H9 (cell line): ENCODE data around the gene CAMTA1. TPM values are rescaled to one million over a fixed set of nuclear protein-coding genes. Genes with fewer than 3 reads are reported as not detected.

Source experiments
- DNase-seq: peaks from one replicate; pipeline ENCODE4 v3.0.0-alpha.2; 2017
- H2AFZ ChIP-seq: one replicate; pipeline ENCODE4 v1.6.1; 2013; ENCODE audit warnings: mild to moderate bottlenecking, low read length, control low read depth, moderate library complexity
- H2AK5ac ChIP-seq: 2 replicates; pipeline ENCODE4 v1.6.1; 2013; ENCODE audit warnings: low read length, control low read depth, mixed read lengths; ENCODE audit not compliant: insufficient read length
- H2BK120ac ChIP-seq: one replicate; pipeline ENCODE4 v1.6.1; 2013; ENCODE audit warnings: low read depth, mild to moderate bottlenecking, low read length, control low read depth, inconsistent platforms; ENCODE audit not compliant: poor library complexity, severe bottlenecking
- H2BK12ac ChIP-seq: 2 replicates; pipeline ENCODE4 v1.6.1; 2013; ENCODE audit warnings: low read length, control low read depth, mixed read lengths, low read depth; ENCODE audit not compliant: insufficient read length
- H2BK15ac ChIP-seq: 2 replicates; pipeline ENCODE4 v1.6.1; 2013; ENCODE audit warnings: low read depth, low read length, control low read depth
- H2BK20ac ChIP-seq: one replicate; pipeline ENCODE4 v1.6.1; 2013; ENCODE audit warnings: low read depth, mild to moderate bottlenecking, low read length, control low read depth, inconsistent platforms; ENCODE audit not compliant: poor library complexity, severe bottlenecking
- H2BK5ac ChIP-seq: 2 replicates; pipeline ENCODE4 v1.6.1; 2013; ENCODE audit warnings: low read length, control low read depth, mixed read lengths; ENCODE audit not compliant: insufficient read length
- H3K14ac ChIP-seq: 2 replicates; pipeline ENCODE4 v1.6.1; 2013; ENCODE audit warnings: low read length, control low read depth; ENCODE audit not compliant: insufficient read depth
- H3K18ac ChIP-seq: 2 replicates; pipeline ENCODE4 v1.6.1; 2013; ENCODE audit warnings: low read depth, mild to moderate bottlenecking, mixed read lengths, low read length, control low read depth; ENCODE audit not compliant: insufficient read length
- H3K23ac ChIP-seq: 2 replicates; pipeline ENCODE4 v1.6.1; 2013; ENCODE audit warnings: low read length, control low read depth, mixed read lengths, low read depth; ENCODE audit not compliant: insufficient read length
- H3K23me2 ChIP-seq: 2 replicates; pipeline ENCODE4 v1.6.1; 2013; ENCODE audit warnings: low read depth, mild to moderate bottlenecking, mixed read lengths, low read length, control low read depth; ENCODE audit not compliant: insufficient read length, poor library complexity, severe bottlenecking
- H3K27ac ChIP-seq: 2 replicates; pipeline ENCODE4 v1.5.1; 2013; ENCODE audit warnings: low read length, control low read depth, mixed read lengths, low read depth; ENCODE audit not compliant: insufficient read length
- H3K27me3 ChIP-seq: 2 replicates; pipeline ENCODE4 v1.6.1; 2013; ENCODE audit warnings: low read length, control low read depth, inconsistent platforms; ENCODE audit not compliant: insufficient read depth
- H3K4ac ChIP-seq: 2 replicates; pipeline ENCODE4 v1.6.1; 2013; ENCODE audit warnings: low read depth, mild to moderate bottlenecking, control low read depth, inconsistent platforms, low read length, moderate library complexity
- H3K4me1 ChIP-seq: 2 replicates; pipeline ENCODE4 v1.6.1; 2013; ENCODE audit warnings: low read length, control low read depth, inconsistent platforms; ENCODE audit not compliant: insufficient read depth
- H3K4me2 ChIP-seq: 2 replicates; pipeline ENCODE4 v1.6.1; 2013; ENCODE audit warnings: low read length, control low read depth, mixed read lengths; ENCODE audit not compliant: insufficient read length, insufficient read depth
- H3K56ac ChIP-seq: 2 replicates; pipeline ENCODE4 v1.6.1; 2013; ENCODE audit warnings: low read depth, mild to moderate bottlenecking, mixed read lengths, low read length, control low read depth; ENCODE audit not compliant: insufficient read length
- H3K79me1 ChIP-seq: 2 replicates; pipeline ENCODE4 v1.6.1; 2013; ENCODE audit warnings: low read depth, mild to moderate bottlenecking, moderate library complexity, low read length, control low read depth, inconsistent platforms; ENCODE audit not compliant: insufficient read depth, poor library complexity, severe bottlenecking
- H3K79me2 ChIP-seq: 2 replicates; pipeline ENCODE4 v1.6.1; 2013; ENCODE audit warnings: low read length, control low read depth, inconsistent platforms; ENCODE audit not compliant: insufficient read depth
- H3K9ac ChIP-seq: 2 replicates; pipeline ENCODE4 v1.6.1; 2013; ENCODE audit warnings: low read length, control low read depth, mixed read lengths; ENCODE audit not compliant: insufficient read length; ENCODE audit errors: extremely low read depth
- H3K9me3 ChIP-seq: one replicate; pipeline ENCODE4 v1.6.1; 2013; ENCODE audit warnings: low read depth, low read length, inconsistent platforms; ENCODE audit not compliant: control insufficient read depth
- H3T11ph ChIP-seq: one replicate; pipeline ENCODE4 v1.6.1; 2013; ENCODE audit warnings: mild to moderate bottlenecking, low read length, control low read depth, inconsistent platforms
- H4K20me1 ChIP-seq: one replicate; pipeline ENCODE4 v1.6.1; 2013; ENCODE audit not compliant: control insufficient read depth, insufficient read length, insufficient read depth
- H4K5ac ChIP-seq: 2 replicates; pipeline ENCODE4 v1.6.1; 2013; ENCODE audit warnings: low read depth, mild to moderate bottlenecking, mixed read lengths, low read length, control low read depth; ENCODE audit not compliant: insufficient read length
- H4K8ac ChIP-seq: replicated peaks from 2 replicates; pipeline ENCODE4 v1.6.1; 2013; ENCODE audit warnings: low read length, control low read depth, mixed read lengths, low read depth; ENCODE audit not compliant: insufficient read length
- H4K91ac ChIP-seq: 2 replicates; pipeline ENCODE4 v1.6.1; 2013; ENCODE audit warnings: low read depth, mild to moderate bottlenecking, moderate library complexity, mixed read lengths, low read length, control low read depth; ENCODE audit not compliant: insufficient read length
- H3K27ac Mint-ChIP-seq, 3 experiments: 2 replicates in 2 of 3; 3 replicates in 1 of 3; pipeline ENCODE4 v1.8.0; 2020 to 2021; ENCODE audit warnings: mixed read lengths in 3 of 3, mild to moderate bottlenecking in 1 of 3, moderate library complexity in 1 of 3
- H3K27me3 Mint-ChIP-seq: 2 replicates; pipeline ENCODE4 v1.8.0; 2021; ENCODE audit warnings: low read depth, mild to moderate bottlenecking, moderate library complexity, mixed read lengths
- H3K36me3 Mint-ChIP-seq, 3 experiments: 2 replicates in 2 of 3; 3 replicates in 1 of 3; pipeline ENCODE4 v1.8.0; 2020 to 2021; ENCODE audit warnings: low read depth in 3 of 3, mixed read lengths in 3 of 3; ENCODE audit not compliant: insufficient read depth in 1 of 3
- H3K4me1 Mint-ChIP-seq, 2 experiments: 2 replicates each; pipeline ENCODE4 v1.8.0; 2020; ENCODE audit warnings: mixed read lengths in 2 of 2
- H3K4me3 Mint-ChIP-seq, 2 experiments: 2 replicates in 1 of 2; 3 replicates in 1 of 2; pipeline ENCODE4 v1.8.0; 2020 to 2021; ENCODE audit warnings: mild to moderate bottlenecking in 2 of 2, mixed read lengths in 2 of 2, moderate library complexity in 1 of 2
- H3K9me3 Mint-ChIP-seq, 2 experiments: 2 replicates in 1 of 2; 3 replicates in 1 of 2; pipeline ENCODE4 v1.8.0; 2020; ENCODE audit warnings: mild to moderate bottlenecking in 2 of 2, mixed read lengths in 2 of 2, moderate library complexity in 1 of 2
- CTCF ChIP-seq: fragments of 200-600 bp; sonication (generic); conservative IDR thresholded peaks from 3 replicates; pipeline ENCODE4 v1.8.0; 2021; ENCODE audit warnings: antibody characterized with exemption, mild to moderate bottlenecking
- WGBS: extraction: QIAGEN DNeasy Blood & Tissue Kit; methylation state at CpG from one replicate; pipeline ENCODE4 v1.1.7; 2013; ENCODE audit warnings: missing lambda C conversion rate, low lambda C conversion rate, mixed read lengths; ENCODE audit not compliant: insufficient read length; ENCODE audit errors: extremely low coverage; 5-methylcytosine and 5-hydroxymethylcytosine counted together
- total RNA-seq: library from RNA; stranded (reverse); gene quantifications from 2 replicates; pipeline ENCODE4 v1.2.1, GENCODE V29; 2021

The CAMTA1 gene
- total RNA-seq, 1 experiment from 2014 or later = 115 TPM

DNA sequence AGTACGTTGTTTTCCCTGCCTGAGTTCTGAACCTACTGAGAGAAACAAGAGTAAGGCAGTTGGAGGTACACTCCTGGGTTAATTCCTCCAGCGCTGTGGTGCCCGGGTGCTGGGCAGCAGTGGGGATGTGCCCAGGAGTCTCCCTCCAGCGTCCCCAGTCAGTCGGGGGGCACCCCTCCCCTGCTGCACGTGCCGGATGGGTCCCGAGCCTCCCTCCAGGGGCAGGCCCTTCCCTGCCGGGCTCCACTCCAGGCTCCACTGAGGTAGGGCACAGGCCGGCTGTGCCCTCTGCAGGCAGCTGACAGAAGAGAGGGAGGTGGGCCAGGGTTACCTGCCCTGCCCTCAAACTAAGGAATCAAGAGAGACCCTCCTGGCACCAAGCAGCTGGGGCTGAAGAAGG is 747.8 kb downstream of the CAMTA1 start:
- Histone ChIP-seq H3K4me2 (no peak overlapping the region), H4K5ac (no peak overlapping the region), H2BK15ac (no peak overlapping the region), H3K9ac (no peak overlapping the region), H2AK5ac (no peak overlapping the region), H2BK20ac (no peak overlapping the region), H3K9me3 (no peaks in the 10 kb centered on the region), H3K27me3 (no peaks in the 10 kb centered on the region), H4K20me1 (no peaks in the 10 kb centered on the region), H3K23ac (no peak overlapping the region), H3K4ac (no peak overlapping the region), H3K18ac (no peak overlapping the region), H3K79me1 (no peaks in the 10 kb centered on the region), H3T11ph (no peak overlapping the region), H3K27ac (no peak overlapping the region), H2BK120ac (no peak overlapping the region), H4K91ac (no peak overlapping the region), H3K56ac (no peak overlapping the region), H3K79me2 (no peaks in the 10 kb centered on the region), H3K23me2 (no peaks in the 10 kb centered on the region), H3K14ac (no peak overlapping the region), H2BK5ac (no peak overlapping the region), H4K8ac (no peak overlapping the region), H2BK12ac (no peak overlapping the region), H2AFZ (no peak overlapping the region), H3K4me1 (peaks cover 13% of the 10 kb centered on the region; the same call in 1 of the 2 replicates)
- Mint-ChIP-seq H3K4me1 (peaks cover 43 to 52% of the 10 kb centered on the region in 2 experiments), H3K27ac (peak overlapping the region in 1 of 3 experiments; percentile 15; a peak in 1 of 7 replicates), H3K27me3 (peaks cover 2% of the 10 kb centered on the region), H3K9me3 (no peaks in the 10 kb centered on the region; a peak in 1 of 5 replicates), H3K4me3 (no peak overlapping the region), H3K36me3 (no peaks in the 10 kb centered on the region)
- DNase-seq = no peak
- TF ChIP-seq CTCF = no peak
- WGBS = no CpG with 5 or more reads among the region's 10 CpGs
